A673 (cell line): Measurements from ENCODE around the gene RFFL. TPM values are rescaled to one million over a fixed set of nuclear protein-coding genes. Genes with fewer than 3 reads are reported as not detected.

Source experiments
- BruUV-seq: library from RNA; stranded (reverse); fragments of 400-500 nt; replicated peaks from 2 replicates; lab custom pipeline; 2021; lab: Mats Ljungman, UMichigan
- CTCF ChIA-PET: fragments of 300-600 bp; sonication (Branson Sonifier 250); formaldehyde crosslinking; loops from one replicate; lab custom pipeline; 2022; ENCODE audit warnings: antibody characterized with exemption; lab: Charles Lee
- POLR2A ChIA-PET: fragments of 300-600 bp; sonication (Branson Sonifier 250); formaldehyde crosslinking; loops from one replicate; lab custom pipeline; 2022; ENCODE audit warnings: antibody characterized with exemption; ENCODE audit not compliant: low non-redundant PET; lab: Charles Lee
- DNase-seq: peaks from one replicate; pipeline ENCODE4 v3.0.0-alpha.2; 2015; ENCODE audit warnings: low spot score
- H3K27ac ChIP-seq: fragments of 200-600 bp; sonication (generic); 2 replicates; pipeline ENCODE4 v1.5.1; 2016; ENCODE audit warnings: mixed run types, low read depth, mild to moderate bottlenecking, mixed read lengths, antibody characterized with exemption, low read length; ENCODE audit not compliant: poor library complexity, severe bottlenecking
- H3K27me3 ChIP-seq: fragments of 200-600 bp; sonication (generic); replicated peaks from 2 replicates; pipeline ENCODE4 v1.6.1; 2017; ENCODE audit warnings: mixed run types, low read depth, mild to moderate bottlenecking, mixed read lengths, antibody characterized with exemption, low read length; ENCODE audit not compliant: insufficient read depth, poor library complexity
- H3K36me3 ChIP-seq: fragments of 200-600 bp; sonication (generic); 2 replicates; pipeline ENCODE4 v1.6.1; 2016; ENCODE audit warnings: mixed run types, mild to moderate bottlenecking, mixed read lengths, antibody characterized with exemption, low read length; ENCODE audit not compliant: insufficient read depth, poor library complexity, severe bottlenecking
- H3K4me1 ChIP-seq: fragments of 200-600 bp; sonication (generic); 2 replicates; pipeline ENCODE4 v1.6.1; 2017; ENCODE audit warnings: mixed run types, mild to moderate bottlenecking, mixed read lengths, antibody characterized with exemption, low read length; ENCODE audit not compliant: insufficient read depth, poor library complexity, severe bottlenecking
- H3K4me3 ChIP-seq: fragments of 200-600 bp; sonication (generic); 2 replicates; pipeline ENCODE4 v1.5.1; 2016; ENCODE audit warnings: low read depth, mixed run types, mild to moderate bottlenecking, mixed read lengths, low read length; ENCODE audit not compliant: poor library complexity, severe bottlenecking
- H3K9me3 ChIP-seq: fragments of 200-600 bp; sonication (generic); 2 replicates; pipeline ENCODE4 v1.6.1; 2016; ENCODE audit warnings: mixed run types, low read depth, mild to moderate bottlenecking, mixed read lengths, antibody characterized with exemption, low read length; ENCODE audit not compliant: poor library complexity, severe bottlenecking
- EZH2 ChIP-seq: fragments of 200-600 bp; sonication (generic); IDR thresholded peaks from 2 replicates; pipeline ENCODE4 v1.6.1; 2017; ENCODE audit warnings: borderline replicate concordance, low read depth, mild to moderate bottlenecking, mixed read lengths, antibody characterized with exemption, low read length; ENCODE audit not compliant: poor library complexity, severe bottlenecking
- intact Hi-C: fragments of 100-400 bp; cut with micrococcal nuclease; formaldehyde crosslinking; loops from one replicate; pipeline ENCODE4 v1.10.0; 2022; ENCODE audit not compliant: unreplicated experiment
- total RNA-seq: library from RNA; stranded (reverse); gene quantifications from 2 replicates; pipeline ENCODE4 v1.2.3, GENCODE V29; 2021
- TF ChIP-seq, protein P1 (sequence below): fragments of 300-800, 200-600 bp; sonication (generic); conservative IDR thresholded peaks from 2 replicates; pipeline ENCODE4 v1.5.1; 2017; ENCODE audit warnings: low read depth, mild to moderate bottlenecking, antibody characterized with exemption, low read length, moderate library complexity, mixed read lengths

Gene RFFL
- total RNA-seq, 1 experiment from 2014 or later: 10.5 TPM

DNA sequence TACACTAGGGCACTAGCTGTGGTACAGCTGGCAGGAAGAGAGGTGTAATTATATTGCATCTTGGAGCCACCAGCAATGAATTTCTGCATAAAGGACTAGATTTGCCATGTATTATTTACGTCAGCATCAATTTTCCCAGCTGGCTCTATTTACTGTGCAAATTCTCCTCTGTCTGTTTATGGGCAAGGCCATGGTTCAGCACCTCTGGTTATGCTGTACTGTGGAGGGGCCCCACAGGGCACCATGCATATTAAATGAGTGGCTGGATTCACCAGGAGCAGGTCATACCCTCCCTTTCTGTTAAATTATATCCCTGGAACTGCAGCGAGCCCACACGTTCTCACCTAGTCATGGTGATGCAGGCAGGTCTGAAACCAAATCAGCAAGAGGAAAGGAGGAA, 36.4 kb upstream of the RFFL start:
- ChIA-PET CTCF (no interaction called here), POLR2A (no interaction called here)
- Histone ChIP-seq H3K4me1 (no peaks in the 10 kb centered on the region), H3K9me3 (no peaks in the 10 kb centered on the region), H3K27ac (no peak overlapping the region), H3K4me3 (no peak overlapping the region), H3K27me3 (no peaks in the 10 kb centered on the region), H3K36me3 (no peaks in the 10 kb centered on the region)
- BruUV-seq: no TSS peak
- intact Hi-C loops: no loop called here
- DNase-seq: no peak
- TF ChIP-seq EZH2: no peak
- TF ChIP-seq, protein P1, sequence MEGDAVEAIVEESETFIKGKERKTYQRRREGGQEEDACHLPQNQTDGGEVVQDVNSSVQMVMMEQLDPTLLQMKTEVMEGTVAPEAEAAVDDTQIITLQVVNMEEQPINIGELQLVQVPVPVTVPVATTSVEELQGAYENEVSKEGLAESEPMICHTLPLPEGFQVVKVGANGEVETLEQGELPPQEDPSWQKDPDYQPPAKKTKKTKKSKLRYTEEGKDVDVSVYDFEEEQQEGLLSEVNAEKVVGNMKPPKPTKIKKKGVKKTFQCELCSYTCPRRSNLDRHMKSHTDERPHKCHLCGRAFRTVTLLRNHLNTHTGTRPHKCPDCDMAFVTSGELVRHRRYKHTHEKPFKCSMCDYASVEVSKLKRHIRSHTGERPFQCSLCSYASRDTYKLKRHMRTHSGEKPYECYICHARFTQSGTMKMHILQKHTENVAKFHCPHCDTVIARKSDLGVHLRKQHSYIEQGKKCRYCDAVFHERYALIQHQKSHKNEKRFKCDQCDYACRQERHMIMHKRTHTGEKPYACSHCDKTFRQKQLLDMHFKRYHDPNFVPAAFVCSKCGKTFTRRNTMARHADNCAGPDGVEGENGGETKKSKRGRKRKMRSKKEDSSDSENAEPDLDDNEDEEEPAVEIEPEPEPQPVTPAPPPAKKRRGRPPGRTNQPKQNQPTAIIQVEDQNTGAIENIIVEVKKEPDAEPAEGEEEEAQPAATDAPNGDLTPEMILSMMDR: no peak

DNA sequence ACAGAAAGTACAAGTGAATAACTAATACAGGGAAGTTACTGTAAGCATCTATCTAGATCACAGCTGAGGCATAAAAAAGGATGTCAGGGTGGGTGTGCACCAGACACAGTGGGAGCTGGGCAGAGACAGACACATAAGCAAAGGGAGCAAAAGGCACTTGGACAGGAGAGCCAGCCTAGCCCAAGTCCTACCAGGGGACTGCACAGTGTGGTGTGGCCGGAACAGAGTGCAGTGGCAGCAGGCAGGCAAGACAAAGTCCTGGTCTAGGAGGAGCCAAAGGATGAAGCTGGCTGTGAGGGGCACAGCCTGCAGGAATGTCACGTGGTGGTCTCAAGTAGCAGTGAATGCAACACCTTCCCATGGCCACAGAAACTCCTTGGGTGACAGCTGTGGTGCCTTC, 34.3 kb upstream of the RFFL start:
- no peaks in the 10 kb centered on the region for H3K9me3 ChIP-seq
- no peak overlapping the region for H3K27ac ChIP-seq
- no peak for DNase-seq
- H3K4me3 ChIP-seq: no peak overlapping the region
- no TSS peak for BruUV-seq
- H3K36me3 ChIP-seq: no peaks in the 10 kb centered on the region
- no peaks in the 10 kb centered on the region for H3K4me1 ChIP-seq
- ChIA-PET CTCF (no interaction called here), POLR2A (interaction anchor here (0.6 kb wide), 1 partner anchor 53 kb away, joined by 3 read pairs; no protein-coding TSS in a partner anchor)
- H3K27me3 ChIP-seq: no peaks in the 10 kb centered on the region
- intact Hi-C loops: no loop called here
- TF ChIP-seq, protein P1: no peak
- no peak for TF ChIP-seq EZH2

DNA sequence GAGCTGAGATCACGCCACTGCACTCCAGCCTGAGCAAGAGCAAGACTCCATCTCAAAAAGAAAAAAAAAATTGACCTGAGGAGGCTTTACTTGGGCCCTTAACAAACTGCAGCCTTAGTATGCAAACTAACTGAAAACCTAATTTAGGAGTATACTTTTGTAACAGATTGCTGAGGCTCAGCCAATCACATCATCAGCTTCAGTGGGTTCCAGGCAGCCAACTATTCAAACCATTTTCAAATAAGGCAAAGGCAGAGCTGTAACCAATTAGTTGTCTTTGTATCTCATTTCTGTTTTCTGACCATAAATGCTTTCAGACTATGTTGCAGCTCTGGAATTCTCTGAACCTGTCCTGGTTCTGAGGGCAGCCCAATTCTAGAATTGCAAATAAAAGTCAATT, 32.2 kb upstream of the RFFL start:
- no peak overlapping the region for H3K27ac ChIP-seq
- H3K4me3 ChIP-seq: no peak overlapping the region
- no peaks in the 10 kb centered on the region for H3K9me3 ChIP-seq
- BruUV-seq: no TSS peak
- H3K4me1 ChIP-seq: no peaks in the 10 kb centered on the region
- H3K36me3 ChIP-seq: no peaks in the 10 kb centered on the region
- H3K27me3 ChIP-seq: no peaks in the 10 kb centered on the region
- no peak for DNase-seq
- ChIA-PET CTCF (no interaction called here), POLR2A (no interaction called here)
- intact Hi-C loops: no loop called here
- no peak for TF ChIP-seq EZH2
- TF ChIP-seq, protein P1: no peak
